Hepatocyte (in vitro differentiated cells): ENCODE measurements around the gene WDR19. TPM values are rescaled to one million over a fixed set of nuclear protein-coding genes. Genes with fewer than 3 reads are reported as not detected.

Experiments
- DNase-seq: peaks from one replicate; pipeline ENCODE4 v3.0.0-alpha.2; 2016; ENCODE audit warnings: low spot score
- H2AFZ ChIP-seq: fragments of 200-600 bp; sonication (generic); 2 replicates; pipeline ENCODE4 v1.6.0; 2016; ENCODE audit warnings: antibody characterized with exemption, mild to moderate bottlenecking
- H3K27ac ChIP-seq: fragments of 200-600 bp; sonication (generic); 2 replicates; pipeline ENCODE4 v1.5.1; 2016; ENCODE audit warnings: mild to moderate bottlenecking
- H3K27me3 ChIP-seq: fragments of 200-600 bp; sonication (generic); 2 replicates; pipeline ENCODE4 v1.6.1; 2016
- H3K36me3 ChIP-seq: fragments of 200-600 bp; sonication (generic); replicated peaks from 2 replicates; pipeline ENCODE4 v1.5.1; 2016; ENCODE audit warnings: low read depth; ENCODE audit not compliant: insufficient read depth
- H3K4me1 ChIP-seq: fragments of 200-600 bp; sonication (generic); 2 replicates; pipeline ENCODE4 v1.5.1; 2016; ENCODE audit warnings: mild to moderate bottlenecking, moderate library complexity; ENCODE audit not compliant: insufficient read depth
- H3K4me2 ChIP-seq: fragments of 200-600 bp; sonication (generic); 2 replicates; pipeline ENCODE4 v1.6.0; 2016
- H3K4me3 ChIP-seq: fragments of 200-600 bp; sonication (generic); 2 replicates; pipeline ENCODE4 v1.5.1; 2016; ENCODE audit warnings: mild to moderate bottlenecking
- H3K79me2 ChIP-seq: fragments of 200-600 bp; sonication (generic); 2 replicates; pipeline ENCODE4 v1.6.0; 2017; ENCODE audit warnings: mild to moderate bottlenecking
- H3K9me2 ChIP-seq: fragments of 200-600 bp; sonication (generic); replicated peaks from 2 replicates; pipeline ENCODE4 v1.6.0; 2017; ENCODE audit warnings: mild to moderate bottlenecking; ENCODE audit not compliant: insufficient read depth
- H3K9me3 ChIP-seq: fragments of 200-600 bp; sonication (generic); 2 replicates; pipeline ENCODE4 v1.5.1; 2016; ENCODE audit warnings: low read depth, mild to moderate bottlenecking
- H4K20me1 ChIP-seq: fragments of 200-600 bp; sonication (generic); 2 replicates; pipeline ENCODE4 v1.6.0; 2016; ENCODE audit warnings: mild to moderate bottlenecking; ENCODE audit not compliant: insufficient read depth, poor library complexity, severe bottlenecking
- EZH2 ChIP-seq: fragments of 200-600 bp; sonication (generic); IDR thresholded peaks from 2 replicates; pipeline ENCODE4 v1.6.1; 2016; ENCODE audit warnings: antibody characterized with exemption, mild to moderate bottlenecking, borderline replicate concordance
- EZH2phosphoT487 ChIP-seq: fragments of 200-600 bp; sonication (generic); IDR thresholded peaks from one replicate; pipeline ENCODE4 v1.6.1; 2018; ENCODE audit warnings: antibody characterized with exemption, mild to moderate bottlenecking, low read depth, moderate library complexity; ENCODE audit not compliant: unreplicated experiment, severe bottlenecking
- WGBS: methylation state at CpG from one replicate; pipeline ENCODE4 v1.1.6; 2016; ENCODE audit warnings: low lambda C conversion rate; ENCODE audit errors: missing lambda C conversion rate; 5-methylcytosine and 5-hydroxymethylcytosine counted together
- polyA plus RNA-seq: library from polyadenylated mRNA; unstranded; fragments of >200 nt; fragmentation: Nextera tagmentation; extraction: Ambion mirVana; gene quantifications from 2 replicates; pipeline ENCODE4 v1.2.1, GENCODE V29; 2016
- total RNA-seq: library from RNA; depleted of rRNA; stranded (reverse); fragments of >200 nt; gene quantifications from 2 replicates; pipeline ENCODE4 v1.2.3, GENCODE V29; 2014
- TF ChIP-seq, protein P1 (sequence below): fragments of 200-600 bp; sonication (generic); IDR thresholded peaks from 2 replicates; pipeline ENCODE4 v1.5.1; 2016; ENCODE audit warnings: antibody characterized with exemption, mild to moderate bottlenecking; ENCODE audit not compliant: poor library complexity

Gene WDR19
- total and polyA plus RNA-seq, 2 experiments from 2014 or later, result 13.6 to 30.3 TPM

DNA sequence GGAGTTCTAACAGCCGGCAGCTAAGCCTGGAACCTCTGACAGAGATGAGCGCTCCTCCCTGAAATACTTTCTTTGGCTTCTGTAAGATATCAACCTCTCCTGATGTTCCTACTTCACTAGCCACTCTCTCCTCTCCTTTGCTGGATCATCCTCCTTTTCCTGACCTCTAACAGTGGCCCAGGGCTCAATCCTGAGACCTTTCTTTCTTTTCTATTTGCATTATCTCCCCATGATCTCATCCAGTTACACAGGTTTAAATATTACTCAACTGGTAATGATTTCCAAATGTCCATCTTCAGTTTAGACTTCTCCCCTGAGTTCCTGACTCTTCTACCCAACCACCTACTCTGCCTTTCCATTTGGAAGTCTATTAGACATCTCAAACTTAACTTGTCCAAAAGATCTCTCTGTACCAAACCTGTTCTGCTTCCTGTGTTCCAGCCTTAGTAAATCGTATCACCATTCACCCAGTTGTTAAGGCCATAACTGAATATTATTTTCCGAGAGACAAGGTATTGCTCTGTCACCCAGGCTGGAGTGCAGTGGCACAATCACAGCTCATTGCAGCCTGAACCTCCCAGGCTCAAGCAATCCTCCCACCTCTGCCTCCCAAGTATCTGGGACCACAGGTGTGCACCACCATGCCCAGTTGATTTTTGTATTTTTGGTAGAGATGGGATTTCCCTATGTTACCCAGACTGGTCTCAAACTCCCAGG lies 142.7 kb downstream of the WDR19 start:
- H3K36me3 ChIP-seq, result no peaks in the 10 kb centered on the region

DNA sequence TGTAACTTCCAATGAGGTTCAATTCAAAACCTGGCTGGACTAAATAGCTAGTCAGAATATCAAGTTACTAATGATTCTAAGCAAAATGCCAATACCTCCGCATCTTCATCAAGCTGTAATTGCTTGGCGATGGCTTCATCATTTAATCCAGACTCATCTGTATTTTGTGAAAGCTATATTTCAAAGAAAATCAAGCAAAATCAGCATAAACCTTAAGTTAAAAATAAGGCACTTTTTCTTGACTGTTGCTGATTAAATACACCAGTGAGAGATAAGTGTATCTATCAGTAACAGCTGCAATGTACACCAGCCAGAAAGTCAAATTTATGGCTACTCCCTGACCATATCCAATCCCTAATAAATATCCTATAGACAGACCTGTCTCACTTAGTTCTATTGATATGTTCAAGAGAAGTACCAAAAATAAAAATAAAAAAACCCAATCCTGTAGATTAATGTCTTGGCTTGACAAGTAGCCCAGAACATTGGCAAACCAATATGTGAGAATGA lies 144.2 kb downstream of the WDR19 start:
- Histone ChIP-seq H2AFZ (no peak overlapping the region), H3K9me3 (no peaks in the 10 kb centered on the region), H3K27me3 (no peaks in the 10 kb centered on the region), H3K4me1 (no peaks in the 10 kb centered on the region), H3K4me2 (no peak overlapping the region), H3K27ac (no peak overlapping the region), H3K4me3 (no peak overlapping the region), H4K20me1 (no peaks in the 10 kb centered on the region), H3K9me2 (no peaks in the 10 kb centered on the region), H3K79me2 (peaks cover 38% of the 10 kb centered on the region), H3K36me3 (no peaks in the 10 kb centered on the region)
- DNase-seq, result no peak
- TF ChIP-seq, protein P1, sequence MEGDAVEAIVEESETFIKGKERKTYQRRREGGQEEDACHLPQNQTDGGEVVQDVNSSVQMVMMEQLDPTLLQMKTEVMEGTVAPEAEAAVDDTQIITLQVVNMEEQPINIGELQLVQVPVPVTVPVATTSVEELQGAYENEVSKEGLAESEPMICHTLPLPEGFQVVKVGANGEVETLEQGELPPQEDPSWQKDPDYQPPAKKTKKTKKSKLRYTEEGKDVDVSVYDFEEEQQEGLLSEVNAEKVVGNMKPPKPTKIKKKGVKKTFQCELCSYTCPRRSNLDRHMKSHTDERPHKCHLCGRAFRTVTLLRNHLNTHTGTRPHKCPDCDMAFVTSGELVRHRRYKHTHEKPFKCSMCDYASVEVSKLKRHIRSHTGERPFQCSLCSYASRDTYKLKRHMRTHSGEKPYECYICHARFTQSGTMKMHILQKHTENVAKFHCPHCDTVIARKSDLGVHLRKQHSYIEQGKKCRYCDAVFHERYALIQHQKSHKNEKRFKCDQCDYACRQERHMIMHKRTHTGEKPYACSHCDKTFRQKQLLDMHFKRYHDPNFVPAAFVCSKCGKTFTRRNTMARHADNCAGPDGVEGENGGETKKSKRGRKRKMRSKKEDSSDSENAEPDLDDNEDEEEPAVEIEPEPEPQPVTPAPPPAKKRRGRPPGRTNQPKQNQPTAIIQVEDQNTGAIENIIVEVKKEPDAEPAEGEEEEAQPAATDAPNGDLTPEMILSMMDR, result no peak
- TF ChIP-seq EZH2phosphoT487, result no peak
- no peak for TF ChIP-seq EZH2
- 98% methylated on average over 2 of the region's 2 CpGs for WGBS

More for the DNA sequence above, 142.7 kb downstream of the WDR19 start:
- Histone ChIP-seq H3K4me3 (no peak overlapping the region), H3K27me3 (no peaks in the 10 kb centered on the region), H2AFZ (no peak overlapping the region), H3K9me3 (no peaks in the 10 kb centered on the region), H3K27ac (peak overlapping the region; percentile 43), H4K20me1 (no peaks in the 10 kb centered on the region), H3K79me2 (peaks cover 24% of the 10 kb centered on the region), H3K9me2 (no peaks in the 10 kb centered on the region), H3K4me1 (no peaks in the 10 kb centered on the region), H3K4me2 (no peak overlapping the region)
- no peak for TF ChIP-seq EZH2phosphoT487
- TF ChIP-seq, protein P1, result no peak
- TF ChIP-seq EZH2, result no peak
- 68% methylated on average over 4 of the region's 4 CpGs for WGBS
- no peak for DNase-seq

DNA sequence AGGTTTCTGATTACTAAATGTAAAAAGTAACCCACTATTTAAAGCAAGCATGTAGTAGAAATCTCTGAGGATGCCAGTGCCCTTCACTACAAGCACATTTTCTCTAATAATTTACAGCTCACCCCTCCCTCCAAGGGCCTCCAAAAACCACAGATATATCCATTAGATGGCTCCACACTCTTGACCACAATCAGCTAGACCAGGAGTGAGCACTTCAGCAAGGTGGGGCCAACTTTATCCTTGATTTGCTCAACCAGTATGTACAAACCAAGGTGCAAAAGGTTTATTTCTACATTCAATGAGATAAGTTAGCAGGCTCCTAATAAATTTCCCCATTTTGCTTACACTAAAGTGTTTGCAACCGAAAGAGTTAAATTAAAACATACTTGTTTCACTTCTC lies 148.0 kb downstream of the WDR19 start:
- no peak for DNase-seq
- no peaks in the 10 kb centered on the region for H3K4me1 ChIP-seq
- no peaks in the 10 kb centered on the region for H4K20me1 ChIP-seq
- H3K9me2 ChIP-seq, result no peaks in the 10 kb centered on the region
- H3K79me2 ChIP-seq, result peaks cover 68% of the 10 kb centered on the region
- H3K9me3 ChIP-seq, result no peaks in the 10 kb centered on the region
- no peak overlapping the region for H3K27ac ChIP-seq
- H3K4me2 ChIP-seq, result no peak overlapping the region
- H3K36me3 ChIP-seq, result no peaks in the 10 kb centered on the region
- H3K4me3 ChIP-seq, result no peak overlapping the region
- TF ChIP-seq EZH2 (no peak), EZH2phosphoT487 (no peak)
- TF ChIP-seq, protein P1, result no peak
- no peaks in the 10 kb centered on the region for H3K27me3 ChIP-seq
- WGBS, result 91% methylated on average over 1 of the region's 1 CpG
- H2AFZ ChIP-seq, result no peak overlapping the region
